ENCODE results near the gene SLC2A13. TPM values are rescaled to one million over a fixed set of nuclear protein-coding genes. Genes with fewer than 3 reads are reported as not detected.

The SLC2A13 gene
- total RNA-seq, 1 donor from 2014 or later: 6.9 TPM

DNA sequence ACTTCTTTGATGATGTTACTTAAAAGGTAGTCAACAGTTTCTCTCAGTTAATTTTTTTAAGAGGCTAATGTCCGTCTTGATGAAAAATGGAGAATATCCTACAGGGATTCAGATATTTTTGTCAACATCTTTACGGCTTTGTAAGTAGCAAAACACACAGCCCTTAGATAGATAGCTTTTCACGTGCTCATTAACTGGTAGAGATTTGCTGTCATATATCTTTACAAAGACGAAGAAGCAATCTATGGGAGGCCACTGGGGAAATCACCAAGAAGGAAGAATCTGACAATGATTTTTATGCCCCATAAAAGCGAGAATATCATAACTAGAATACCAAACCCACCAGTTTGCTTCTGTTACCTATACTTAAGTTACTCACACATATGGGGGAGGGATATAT lies 121.2 kb downstream of the SLC2A13 start:
- Mint-ChIP-seq H3K9me3 (ENCODE audit: unreplicated experiment) (no peaks in the 10 kb centered on the region), H3K4me3 (ENCODE audit: unreplicated experiment) (no peak overlapping the region), H3K27ac (ENCODE audit: unreplicated experiment) (no peak overlapping the region), H3K27me3 (ENCODE audit: unreplicated experiment) (no peaks in the 10 kb centered on the region), H3K36me3 (ENCODE audit: unreplicated experiment) (no peaks in the 10 kb centered on the region), H3K4me1 (ENCODE audit: unreplicated experiment) (no peaks in the 10 kb centered on the region)
- DNase-seq (ENCODE audit: extremely low spot score, unreplicated experiment): no peak
- TF ChIP-seq, protein P1, sequence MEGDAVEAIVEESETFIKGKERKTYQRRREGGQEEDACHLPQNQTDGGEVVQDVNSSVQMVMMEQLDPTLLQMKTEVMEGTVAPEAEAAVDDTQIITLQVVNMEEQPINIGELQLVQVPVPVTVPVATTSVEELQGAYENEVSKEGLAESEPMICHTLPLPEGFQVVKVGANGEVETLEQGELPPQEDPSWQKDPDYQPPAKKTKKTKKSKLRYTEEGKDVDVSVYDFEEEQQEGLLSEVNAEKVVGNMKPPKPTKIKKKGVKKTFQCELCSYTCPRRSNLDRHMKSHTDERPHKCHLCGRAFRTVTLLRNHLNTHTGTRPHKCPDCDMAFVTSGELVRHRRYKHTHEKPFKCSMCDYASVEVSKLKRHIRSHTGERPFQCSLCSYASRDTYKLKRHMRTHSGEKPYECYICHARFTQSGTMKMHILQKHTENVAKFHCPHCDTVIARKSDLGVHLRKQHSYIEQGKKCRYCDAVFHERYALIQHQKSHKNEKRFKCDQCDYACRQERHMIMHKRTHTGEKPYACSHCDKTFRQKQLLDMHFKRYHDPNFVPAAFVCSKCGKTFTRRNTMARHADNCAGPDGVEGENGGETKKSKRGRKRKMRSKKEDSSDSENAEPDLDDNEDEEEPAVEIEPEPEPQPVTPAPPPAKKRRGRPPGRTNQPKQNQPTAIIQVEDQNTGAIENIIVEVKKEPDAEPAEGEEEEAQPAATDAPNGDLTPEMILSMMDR (IDR thresholded peaks at IDR 0.05): no peak

DNA sequence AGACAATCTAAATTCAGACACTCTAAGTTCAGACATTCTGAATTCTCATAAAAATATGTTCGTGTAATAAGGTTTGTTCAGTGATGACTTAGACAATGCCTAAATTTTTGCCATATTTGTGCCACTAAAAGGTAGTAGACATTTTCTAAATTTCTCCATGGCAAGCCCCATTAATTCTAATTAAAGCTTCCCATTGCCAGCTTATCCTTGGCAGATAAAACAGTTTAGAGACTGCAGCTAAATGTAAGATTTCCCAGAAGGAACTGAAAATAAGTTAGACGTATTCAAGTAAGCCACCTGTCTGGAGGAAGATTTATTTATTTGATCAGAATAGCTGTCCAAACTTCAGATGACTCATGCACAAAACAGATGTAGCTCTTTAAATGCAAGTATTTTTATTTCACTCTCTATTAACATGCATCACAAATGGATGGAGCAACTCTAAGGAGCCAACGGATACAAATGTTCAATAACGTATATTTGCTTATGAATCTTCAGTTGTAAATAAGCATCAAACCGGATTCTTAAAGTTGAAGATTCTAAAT lies 130.4 kb downstream of the SLC2A13 start:
- Mint-ChIP-seq H3K4me1 (ENCODE audit: unreplicated experiment) (no peaks in the 10 kb centered on the region), H3K27me3 (ENCODE audit: unreplicated experiment) (no peaks in the 10 kb centered on the region), H3K4me3 (ENCODE audit: unreplicated experiment) (no peak overlapping the region), H3K27ac (ENCODE audit: unreplicated experiment) (no peak overlapping the region), H3K9me3 (ENCODE audit: unreplicated experiment) (peaks cover 3% of the 10 kb centered on the region), H3K36me3 (ENCODE audit: unreplicated experiment) (no peaks in the 10 kb centered on the region)
- DNase-seq (ENCODE audit: extremely low spot score, unreplicated experiment): no peak
- TF ChIP-seq, protein P1 (IDR thresholded peaks at IDR 0.05): no peak

DNA sequence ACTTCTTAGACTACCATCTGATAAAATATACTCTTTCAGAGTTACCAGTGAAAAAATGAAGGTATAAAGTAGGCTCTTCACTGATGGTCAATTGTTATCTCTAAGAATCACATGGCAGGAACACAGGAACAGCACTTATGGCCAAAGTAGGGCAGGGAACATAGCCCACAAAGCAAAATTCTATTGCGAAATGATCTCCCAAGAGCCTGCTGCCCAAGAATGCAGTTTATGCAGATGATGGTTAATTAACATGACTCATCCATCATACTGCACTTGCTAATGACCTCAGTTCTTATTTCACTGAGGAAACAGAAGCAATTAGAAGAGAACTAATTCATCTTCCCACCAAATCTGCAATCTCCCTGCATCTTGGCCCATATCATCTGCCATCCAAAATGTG lies 133.8 kb downstream of the SLC2A13 start:
- H3K27ac Mint-ChIP-seq (ENCODE audit: unreplicated experiment): no peak overlapping the region
- peaks cover 8% of the 10 kb centered on the region for H3K9me3 Mint-ChIP-seq (ENCODE audit: unreplicated experiment)
- TF ChIP-seq, protein P1 (IDR thresholded peaks at IDR 0.05): no peak
- no peaks in the 10 kb centered on the region for H3K27me3 Mint-ChIP-seq (ENCODE audit: unreplicated experiment)
- DNase-seq (ENCODE audit: extremely low spot score, unreplicated experiment): no peak
- H3K4me1 Mint-ChIP-seq (ENCODE audit: unreplicated experiment): no peaks in the 10 kb centered on the region
- H3K36me3 Mint-ChIP-seq (ENCODE audit: unreplicated experiment): no peaks in the 10 kb centered on the region
- H3K4me3 Mint-ChIP-seq (ENCODE audit: unreplicated experiment): no peak overlapping the region

DNA sequence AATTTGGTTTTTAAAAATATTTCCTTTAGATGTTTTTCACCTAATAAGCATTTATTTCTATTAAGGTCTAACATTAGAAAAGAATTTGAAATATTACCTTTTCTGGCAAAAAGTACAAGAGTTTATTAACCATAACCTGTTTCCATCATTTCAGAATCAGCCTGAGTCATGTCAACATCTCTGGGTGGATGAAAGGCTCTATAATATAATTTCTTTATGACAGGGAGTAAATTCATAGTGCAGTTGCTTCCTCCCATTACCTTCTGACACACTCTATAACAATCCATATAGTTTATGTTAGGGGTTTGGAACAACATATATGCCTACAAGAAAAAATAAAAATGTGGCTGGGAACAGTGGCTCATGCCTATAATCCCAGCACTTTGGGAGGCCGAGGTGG lies 134.5 kb downstream of the SLC2A13 start:
- H3K9me3 Mint-ChIP-seq (ENCODE audit: unreplicated experiment): peaks cover 8% of the 10 kb centered on the region
- no peak overlapping the region for H3K27ac Mint-ChIP-seq (ENCODE audit: unreplicated experiment)
- H3K36me3 Mint-ChIP-seq (ENCODE audit: unreplicated experiment): no peaks in the 10 kb centered on the region
- no peaks in the 10 kb centered on the region for H3K27me3 Mint-ChIP-seq (ENCODE audit: unreplicated experiment)
- no peaks in the 10 kb centered on the region for H3K4me1 Mint-ChIP-seq (ENCODE audit: unreplicated experiment)
- no peak for DNase-seq (ENCODE audit: extremely low spot score, unreplicated experiment)
- TF ChIP-seq, protein P1 (IDR thresholded peaks at IDR 0.05): no peak
- no peak overlapping the region for H3K4me3 Mint-ChIP-seq (ENCODE audit: unreplicated experiment)

DNA sequence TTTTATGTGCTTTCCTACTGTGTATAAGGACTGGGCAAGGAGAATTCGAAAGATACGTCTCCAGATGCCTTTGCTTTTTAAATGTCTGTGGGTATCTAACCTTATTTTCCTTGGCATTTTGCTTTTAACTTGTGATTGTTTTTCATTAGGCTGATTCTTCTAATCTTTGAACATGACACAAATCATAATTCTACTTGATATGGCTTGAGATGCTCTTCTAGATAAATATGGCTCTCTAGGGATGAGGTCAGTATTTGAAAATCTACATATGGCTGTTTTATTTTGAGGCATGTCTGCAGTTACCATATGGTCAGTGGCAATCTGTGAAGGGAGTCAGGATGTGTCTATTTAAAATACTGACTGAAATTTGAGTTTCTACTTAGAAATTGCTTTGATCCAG lies 139.2 kb downstream of the SLC2A13 start:
- Mint-ChIP-seq H3K9me3 (ENCODE audit: unreplicated experiment) (peaks cover 8% of the 10 kb centered on the region), H3K4me3 (ENCODE audit: unreplicated experiment) (no peak overlapping the region), H3K27me3 (ENCODE audit: unreplicated experiment) (no peaks in the 10 kb centered on the region), H3K4me1 (ENCODE audit: unreplicated experiment) (no peaks in the 10 kb centered on the region), H3K27ac (ENCODE audit: unreplicated experiment) (no peak overlapping the region), H3K36me3 (ENCODE audit: unreplicated experiment) (no peaks in the 10 kb centered on the region)
- no peak for DNase-seq (ENCODE audit: extremely low spot score, unreplicated experiment)
- TF ChIP-seq, protein P1 (IDR thresholded peaks at IDR 0.05): no peak
